GM12873 (cell line): Measurements from ENCODE around the gene VAPA.

ENCODE experiments used
- CTCF ChIP-seq: IDR thresholded peaks from 2 replicates; pipeline ENCODE4 v1.5.1; 2012; ENCODE audit warnings: low read depth, mild to moderate bottlenecking, moderate library complexity, low read length, control low read depth; ENCODE audit not compliant: insufficient read depth; ENCODE audit errors: missing control alignments

Gene VAPA

GRCh38 chr18:9919564-9920232, 5.9 kb downstream of the VAPA start:
- no peak for TF ChIP-seq CTCF

GRCh38 chr18:9922592-9923311, 8.9 kb downstream of the VAPA start:
- TF ChIP-seq CTCF = no peak

- TF ChIP-seq CTCF = no peak
Observed at GRCh38 chr18:9924371-9924943, 10.6 kb downstream of the VAPA start.

- no peak for TF ChIP-seq CTCF
Observed at GRCh38 chr18:9925369-9925768, 11.6 kb downstream of the VAPA start.

- no peak for TF ChIP-seq CTCF
Observed at GRCh38 chr18:9925795-9926194, 12.0 kb downstream of the VAPA start.

GRCh38 chr18:9926223-9926894, 12.5 kb downstream of the VAPA start:
- no peak for TF ChIP-seq CTCF

GRCh38 chr18:9926977-9927376, 13.2 kb downstream of the VAPA start:
- no peak for TF ChIP-seq CTCF
